Body of pancreas (tissue), 4 donors: ENCODE measurements around the gene AKT3.

Experiments
- CTCF ChIP-seq, 7 experiments: fragments of 450-650 bp in 4 of 7; fragments of 200-600 bp in 3 of 7; sonication (generic) in 3 of 7; IDR thresholded peaks; one replicate each; pipeline ENCODE4 v1.5.1; 2016 to 2019; ENCODE audit warnings: antibody characterized with exemption in 7 of 7
- POLR2A ChIP-seq, 3 donors: fragments of 450-650 bp; IDR thresholded peaks; one replicate each; pipeline ENCODE4 v1.6.1; 2016; ENCODE audit warnings: antibody characterized with exemption in 3 of 3, mild to moderate bottlenecking in 2 of 3

DNA sequence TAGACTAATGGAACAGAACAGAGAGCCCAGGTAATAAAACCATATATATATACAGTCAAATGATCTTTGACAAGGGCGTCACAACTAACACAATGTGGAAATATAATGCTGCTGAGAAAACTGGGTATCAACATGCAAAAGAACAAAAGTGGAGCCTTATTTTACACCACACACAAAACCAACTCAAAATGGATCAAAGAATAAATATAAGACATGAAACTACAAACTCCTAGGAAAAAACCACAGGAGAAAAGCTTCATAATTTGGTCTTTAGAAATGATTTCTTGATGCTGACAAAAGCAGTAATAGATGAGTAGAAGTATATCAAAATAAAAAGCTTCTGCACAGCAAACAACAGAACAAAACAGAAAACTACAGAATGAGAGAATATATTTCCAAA is 192.2 kb downstream of the AKT3 start:
- TF ChIP-seq POLR2A (IDR thresholded peaks at IDR 0.05) (no peak), CTCF (IDR thresholded peaks at IDR 0.05) (no peak)
